Upper lobe of right lung (tissue), 1 donor: ENCODE data around the gene GUCY1A2. TPM values are rescaled to one million over a fixed set of nuclear protein-coding genes. Genes with fewer than 3 reads are reported as not detected.

Experiments used
- ATAC-seq: fragments of 200-7000 bp; cut with Tn5 transposase; one replicate; pipeline ENCODE4 v1.9.1; 2020; ENCODE audit warnings: mild to moderate bottlenecking, moderate library complexity
- DNase-seq: peaks from one replicate; pipeline ENCODE4 v3.0.0-alpha.2; 2020
- H3K27ac ChIP-seq: fragments of 200-600 bp; one replicate; pipeline ENCODE4 v1.8.0; 2022
- H3K27me3 ChIP-seq: fragments of 200-600 bp; one replicate; pipeline ENCODE4 v1.8.0; 2022; ENCODE audit warnings: mild to moderate bottlenecking
- H3K36me3 ChIP-seq: fragments of 200-600 bp; one replicate; pipeline ENCODE4 v1.8.0; 2022
- H3K4me1 ChIP-seq: fragments of 200-600 bp; one replicate; pipeline ENCODE4 v1.8.0; 2022
- H3K4me3 ChIP-seq: fragments of 200-600 bp; one replicate; pipeline ENCODE4 v1.8.0; 2022; ENCODE audit warnings: mild to moderate bottlenecking
- H3K9me3 ChIP-seq: fragments of 200-600 bp; one replicate; pipeline ENCODE4 v1.8.0; 2022
- CTCF ChIP-seq: fragments of 200-600 bp; IDR thresholded peaks from one replicate; pipeline ENCODE4 v1.8.0; 2022; ENCODE audit warnings: antibody characterized with exemption
- intact Hi-C: fragments of 100-400 bp; cut with DNase I; formaldehyde crosslinking; loops from one replicate; pipeline ENCODE4 v1.11.0; 2022
- total RNA-seq: library from RNA; stranded (reverse); fragmentation: NEBNext Ultra II Directional; extraction: Animal tissue kit (Norgen Biotek cat#: 25700); gene quantifications from one replicate; pipeline ENCODE4 v1.2.1, GENCODE V29; 2021
- donor health status: DM: no; HTN: yes; CAD: no; lungs with severe emphysema.

GUCY1A2 gene
- total RNA-seq, 1 donor from 2014 or later: 31.1 TPM

- Histone ChIP-seq H3K4me1 (no peaks in the 10 kb centered on the region), H3K4me3 (no peak overlapping the region), H3K36me3 (no peaks in the 10 kb centered on the region), H3K9me3 (no peaks in the 10 kb centered on the region), H3K27ac (peak overlapping the region; percentile 39), H3K27me3 (no peaks in the 10 kb centered on the region)
- intact Hi-C loops: no loop called here
- ATAC-seq (peak; percentile 63), DNase-seq (no peak)
- TF ChIP-seq CTCF: no peak
Observed at GRCh38 chr11:106959800-106960199, 58.5 kb downstream of the GUCY1A2 start.

GRCh38 chr11:106959386-106959785 lies 58.9 kb downstream of the GUCY1A2 start:
- H3K36me3 ChIP-seq: no peaks in the 10 kb centered on the region
- intact Hi-C loops: no loop called here
- no peak for TF ChIP-seq CTCF

GRCh38 chr11:106958517-106959248 lies 59.6 kb downstream of the GUCY1A2 start:
- DNase-seq (no peak), ATAC-seq (no peak)
- Histone ChIP-seq H3K36me3 (no peaks in the 10 kb centered on the region), H3K27me3 (no peaks in the 10 kb centered on the region), H3K27ac (peak overlapping the region; percentile 39), H3K4me1 (no peaks in the 10 kb centered on the region), H3K9me3 (no peaks in the 10 kb centered on the region), H3K4me3 (no peak overlapping the region)
- intact Hi-C loops: no loop called here
- TF ChIP-seq CTCF: no peak

More at GRCh38 chr11:106959386-106959785, 58.9 kb downstream of the GUCY1A2 start:
- Histone ChIP-seq H3K9me3 (no peaks in the 10 kb centered on the region), H3K4me3 (no peak overlapping the region), H3K4me1 (no peaks in the 10 kb centered on the region), H3K27ac (peak overlapping the region; percentile 39), H3K27me3 (no peaks in the 10 kb centered on the region)
- no peak for ATAC-seq
- DNase-seq: no peak

- ATAC-seq: no peak
- no peak for TF ChIP-seq CTCF
- H3K27me3 ChIP-seq: no peaks in the 10 kb centered on the region
- H3K36me3 ChIP-seq: no peaks in the 10 kb centered on the region
- no peaks in the 10 kb centered on the region for H3K4me1 ChIP-seq
- H3K27ac ChIP-seq: no peak overlapping the region
- H3K9me3 ChIP-seq: no peaks in the 10 kb centered on the region
- intact Hi-C loops: no loop called here
- H3K4me3 ChIP-seq: no peak overlapping the region
- DNase-seq: no peak
Observed at GRCh38 chr11:106957030-106957482, 61.2 kb downstream of the GUCY1A2 start.

GRCh38 chr11:106950067-106950491 lies 68.2 kb downstream of the GUCY1A2 start:
- Histone ChIP-seq H3K4me3 (no peak overlapping the region), H3K36me3 (no peaks in the 10 kb centered on the region), H3K4me1 (no peaks in the 10 kb centered on the region), H3K27ac (no peak overlapping the region), H3K9me3 (no peaks in the 10 kb centered on the region), H3K27me3 (no peaks in the 10 kb centered on the region)
- DNase-seq (no peak), ATAC-seq (peak; percentile 42)
- intact Hi-C loops: no loop called here
- TF ChIP-seq CTCF: no peak
